Testis (tissue), 2 donors: ENCODE results near the gene NEBL.

Experiments used
- CTCF ChIP-seq, 3 experiments: fragments of 450-650 bp in 2 of 3; fragments of 200-600 bp in 1 of 3; sonication (generic) in 1 of 3; IDR thresholded peaks; one replicate each; pipeline ENCODE4 v1.5.1; 2016 to 2019; ENCODE audit warnings: antibody characterized with exemption in 3 of 3, mild to moderate bottlenecking in 2 of 3, moderate library complexity in 1 of 3
- POLR2A ChIP-seq: fragments of 450-650 bp; IDR thresholded peaks from one replicate; pipeline ENCODE4 v1.6.1; 2017; ENCODE audit warnings: antibody characterized with exemption, mild to moderate bottlenecking, moderate library complexity

- TF ChIP-seq CTCF (IDR thresholded peaks at IDR 0.05) (no peak), POLR2A (no peak)
Observed at GRCh38 chr10:20745556-20746375, 151.3 kb downstream of the NEBL start.
